H1 (cell line): ENCODE data around the gene TBL2. TPM values are rescaled to one million over a fixed set of nuclear protein-coding genes. Genes with fewer than 3 reads are reported as not detected.

Experiments used
- CTCF ChIA-PET: fragments of 300-600 bp; sonication (Branson Sonifier 250); formaldehyde crosslinking; loops from one replicate; lab custom pipeline; 2021; ENCODE audit not compliant: partially characterized antibody; lab: Charles Lee
- POLR2A ChIA-PET: fragments of 300-600 bp; sonication (Branson Sonifier 250); formaldehyde crosslinking; loops from one replicate; lab custom pipeline; 2021; ENCODE audit warnings: inconsistent platforms; ENCODE audit not compliant: partially characterized antibody; lab: Charles Lee
- DNase-seq, 2 experiments: peaks; one replicate each; pipeline versions ENCODE4 v3.0.0 to v3.0.0-alpha.2; 2010 to 2022; ENCODE audit warnings: low spot score in 2 of 2, low read depth in 1 of 2, mixed read lengths in 1 of 2
- FAIRE-seq: peaks from 2 replicates; lab custom pipeline; 2011; peaks lifted over from hg19 to GRCh38; lab: Jason Lieb, UNC
- H2AFZ ChIP-seq: 2 replicates; pipeline ENCODE4 v1.8.1; 2012; ENCODE audit warnings: low read length, inconsistent platforms
- H2AK5ac ChIP-seq: 2 replicates; pipeline ENCODE4 v1.6.1; 2013; ENCODE audit warnings: low read depth, low read length
- H2BK120ac ChIP-seq: replicated peaks from 2 replicates; pipeline ENCODE3; 2013; ENCODE audit warnings: low read depth, low read length, inconsistent platforms
- H2BK12ac ChIP-seq: 2 replicates; pipeline ENCODE4 v1.6.1; 2013; ENCODE audit warnings: low read depth, low read length
- H2BK15ac ChIP-seq: 2 replicates; pipeline ENCODE4 v1.6.1; 2013; ENCODE audit warnings: low read length
- H2BK20ac ChIP-seq: 2 replicates; pipeline ENCODE4 v1.6.1; 2013; ENCODE audit warnings: low read length
- H2BK5ac ChIP-seq: 2 replicates; pipeline ENCODE4 v1.6.1; 2013; ENCODE audit warnings: low read depth, low read length
- H3K14ac ChIP-seq: 2 replicates; pipeline ENCODE4 v1.6.1; 2013; ENCODE audit warnings: inconsistent platforms; ENCODE audit not compliant: insufficient read length
- H3K18ac ChIP-seq: 2 replicates; pipeline ENCODE4 v1.6.1; 2013; ENCODE audit warnings: low read length; ENCODE audit errors: extremely low read depth
- H3K23ac ChIP-seq: 2 replicates; pipeline ENCODE4 v1.6.1; 2013; ENCODE audit warnings: inconsistent platforms; ENCODE audit not compliant: insufficient read length
- H3K23me2 ChIP-seq: 2 replicates; pipeline ENCODE4 v1.6.1; 2013; ENCODE audit warnings: low read depth, low read length
- H3K27ac ChIP-seq: 2 replicates; pipeline ENCODE4 v1.6.1; 2011; ENCODE audit warnings: low read depth, low read length, inconsistent platforms
- H3K27me3 ChIP-seq, 4 experiments: replicated peaks in 1 of 4; 1 replicate in 1 of 4; 2 replicates in 3 of 4; pipeline versions ENCODE4 v1.6.1 to v1.8.1; 2011 to 2013; ENCODE audit warnings: low read length in 3 of 4, mild to moderate bottlenecking in 3 of 4, inconsistent platforms in 2 of 4, mixed read lengths in 2 of 4, moderate library complexity in 1 of 4; ENCODE audit not compliant: control insufficient read depth in 3 of 4, insufficient read depth in 3 of 4; ENCODE audit errors: extremely low read depth in 1 of 4
- H3K36me3 ChIP-seq, 4 experiments: 2 replicates each; pipeline versions ENCODE4 v1.6.1 to v1.8.1; 2011 to 2013; ENCODE audit warnings: mild to moderate bottlenecking in 4 of 4, low read length in 3 of 4, moderate library complexity in 2 of 4, control low read depth in 1 of 4, inconsistent platforms in 1 of 4; ENCODE audit not compliant: insufficient read depth in 4 of 4, control insufficient read depth in 2 of 4
- H3K4ac ChIP-seq: replicated peaks from 2 replicates; pipeline ENCODE3; 2013; ENCODE audit warnings: low read length, low read depth, mixed read lengths, inconsistent platforms; ENCODE audit not compliant: insufficient read length
- H3K4me1 ChIP-seq, 4 experiments: replicated peaks in 1 of 4; 1 replicate in 1 of 4; 2 replicates in 3 of 4; pipeline versions ENCODE4 v1.6.1 to v1.8.1; 2011 to 2013; ENCODE audit warnings: low read length in 3 of 4, inconsistent platforms in 2 of 4, mixed read lengths in 1 of 4; ENCODE audit not compliant: insufficient read depth in 4 of 4, control insufficient read depth in 3 of 4
- H3K4me2 ChIP-seq, 2 experiments: 2 replicates each; pipeline versions ENCODE4 v1.6.1 to v1.8.1; 2011 to 2013; ENCODE audit warnings: low read depth in 2 of 2, low read length in 2 of 2, control low read depth in 1 of 2, inconsistent platforms in 1 of 2, mild to moderate bottlenecking in 1 of 2; ENCODE audit not compliant: insufficient read depth in 1 of 2
- H3K4me3 ChIP-seq, 4 experiments: fragments of 200-600, 300-600 bp in 1 of 4; sonication (generic), shearing (Covaris generic), sonication (Bioruptor Twin) in 1 of 4; 2 replicates each; pipeline versions ENCODE4 v1.5.1 to v1.8.1; 2011 to 2016; ENCODE audit warnings: low read length in 4 of 4, low read depth in 3 of 4, control low read depth in 2 of 4, inconsistent platforms in 2 of 4, mild to moderate bottlenecking in 2 of 4, mixed read lengths in 1 of 4, moderate library complexity in 1 of 4; ENCODE audit not compliant: insufficient read depth in 2 of 4; ENCODE audit errors: extremely low read depth in 1 of 4
- H3K56ac ChIP-seq: replicated peaks from 2 replicates; pipeline ENCODE3; 2013; ENCODE audit warnings: low read depth, mild to moderate bottlenecking, mixed read lengths, low read length, inconsistent platforms; ENCODE audit not compliant: insufficient read length
- H3K79me1 ChIP-seq: 2 replicates; pipeline ENCODE4 v1.6.1; 2013; ENCODE audit warnings: low read depth, low read length, control low read depth
- H3K79me2 ChIP-seq, 2 experiments: 2 replicates each; pipeline versions ENCODE4 v1.6.1 to v1.8.1; 2012 to 2013; ENCODE audit warnings: low read length in 2 of 2, mild to moderate bottlenecking in 2 of 2, inconsistent platforms in 1 of 2; ENCODE audit not compliant: insufficient read depth in 2 of 2, control insufficient read depth in 1 of 2
- H3K9ac ChIP-seq, 4 experiments: replicated peaks in 1 of 4; 1 replicate in 1 of 4; 2 replicates in 3 of 4; pipeline versions ENCODE4 v1.6.1 to v1.8.1; 2011 to 2013; ENCODE audit warnings: low read depth in 3 of 4, low read length in 3 of 4, control low read depth in 2 of 4, mild to moderate bottlenecking in 2 of 4, moderate library complexity in 2 of 4, inconsistent platforms in 1 of 4; ENCODE audit errors: extremely low read depth in 1 of 4
- H3K9me3 ChIP-seq, 2 experiments: 2 replicates each; pipeline versions ENCODE4 v1.6.1 to v1.8.1; 2012 to 2013; ENCODE audit warnings: mild to moderate bottlenecking in 2 of 2, moderate library complexity in 2 of 2, control low read depth in 1 of 2, inconsistent platforms in 1 of 2, low read depth in 1 of 2, low read length in 1 of 2, mixed read lengths in 1 of 2; ENCODE audit not compliant: insufficient read depth in 2 of 2
- H4K20me1 ChIP-seq, 2 experiments: replicated peaks in 1 of 2; 2 replicates each; pipeline versions ENCODE3 to v1.8.1; 2011 to 2013; ENCODE audit warnings: inconsistent platforms in 2 of 2, low read length in 2 of 2, mild to moderate bottlenecking in 1 of 2; ENCODE audit not compliant: insufficient read depth in 2 of 2, control insufficient read depth in 1 of 2
- H4K5ac ChIP-seq: 2 replicates; pipeline ENCODE4 v1.6.1; 2013; ENCODE audit warnings: low read length, low read depth, mixed read lengths, inconsistent platforms; ENCODE audit not compliant: insufficient read length
- H4K8ac ChIP-seq: 2 replicates; pipeline ENCODE4 v1.8.0; 2013; ENCODE audit warnings: mild to moderate bottlenecking, moderate library complexity, low read length, inconsistent platforms; ENCODE audit not compliant: insufficient read depth; ENCODE audit errors: extremely low read depth
- H4K91ac ChIP-seq: replicated peaks from 2 replicates; pipeline ENCODE3; 2013; ENCODE audit warnings: low read length, mixed read lengths, inconsistent platforms; ENCODE audit not compliant: insufficient read length
- CHD2 ChIP-seq: IDR thresholded peaks from 2 replicates; pipeline ENCODE4 v1.6.1; 2012; ENCODE audit warnings: low read length, improper control_type of control experiment
- CREB1 ChIP-seq: IDR thresholded peaks from 2 replicates; pipeline ENCODE4 v1.6.1; 2012; ENCODE audit warnings: inconsistent platforms
- GTF2F1 ChIP-seq: IDR thresholded peaks from 2 replicates; pipeline ENCODE4 v1.6.1; 2012; ENCODE audit warnings: low read depth, low read length, improper control_type of control experiment, borderline replicate concordance
- RAD21 ChIP-seq, 2 experiments: IDR thresholded peaks in 1 of 2; conservative IDR thresholded peaks in 1 of 2; 2 replicates each; pipeline ENCODE4 v1.6.1; 2011; ENCODE audit warnings: low read depth in 2 of 2, low read length in 2 of 2, improper control_type of control experiment in 1 of 2, inconsistent platforms in 1 of 2, mild to moderate bottlenecking in 1 of 2, moderate library complexity in 1 of 2
- SIN3A ChIP-seq, 2 experiments: IDR thresholded peaks in 1 of 2; conservative IDR thresholded peaks in 1 of 2; 2 replicates each; pipeline ENCODE4 v1.6.1; 2011 to 2012; ENCODE audit warnings: low read length in 2 of 2, improper control_type of control experiment in 1 of 2, low read depth in 1 of 2, mild to moderate bottlenecking in 1 of 2
- SP1 ChIP-seq: IDR thresholded peaks from 2 replicates; pipeline ENCODE4 v1.6.1; 2011; ENCODE audit warnings: low read depth, low read length
- YY1 ChIP-seq: IDR thresholded peaks from 2 replicates; pipeline ENCODE4 v1.6.1; 2011; ENCODE audit warnings: low read depth, mild to moderate bottlenecking, low read length
- WGBS, 2 experiments: shearing (Covaris generic) in 1 of 2; methylation state at CpG; one replicate each; pipeline versions ENCODE4 v1.1.6 to v1.1.7; 2013 to 2015; ENCODE audit warnings: low lambda C conversion rate in 2 of 2, mixed read lengths in 2 of 2, inconsistent platforms in 1 of 2, low coverage in 1 of 2, missing lambda C conversion rate in 1 of 2; ENCODE audit not compliant: insufficient replicate concordance in 2 of 2, insufficient coverage in 1 of 2, insufficient read length in 1 of 2; ENCODE audit errors: extremely low coverage in 1 of 2, missing lambda C conversion rate in 1 of 2; 5-methylcytosine and 5-hydroxymethylcytosine counted together
- polyA plus RNA-seq, 7 experiments: library from polyadenylated mRNA; depleted of rRNA in 3 of 7; stranded (reverse) in 5 of 7; unstranded in 2 of 7; fragments of >200 nt in 5 of 7; fragments of 200-250 nt in 2 of 7; gene quantifications; 1 replicate in 5 of 7; 2 replicates in 1 of 7; 4 replicates in 1 of 7; pipeline versions ENCODE4 v1.2.1 to v1.2.3, GENCODE V29; 2011 to 2013; ENCODE audit warnings: missing spikeins in 2 of 7, mixed read lengths in 2 of 7
- total RNA-seq: library from RNA; stranded (reverse); fragmentation: NEBNext Ultra II Directional; extraction: Animal tissue kit (Norgen Biotek cat#: 25700); gene quantifications from 2 replicates; pipeline ENCODE4 v1.2.1, GENCODE V29; 2021

The TBL2 gene
- total and polyA plus RNA-seq, 2 of the 8 experiments (the other 6 are each of a cell fraction or from before 2014, with no cell fraction given) = 25.8 to 29.7 TPM

DNA sequence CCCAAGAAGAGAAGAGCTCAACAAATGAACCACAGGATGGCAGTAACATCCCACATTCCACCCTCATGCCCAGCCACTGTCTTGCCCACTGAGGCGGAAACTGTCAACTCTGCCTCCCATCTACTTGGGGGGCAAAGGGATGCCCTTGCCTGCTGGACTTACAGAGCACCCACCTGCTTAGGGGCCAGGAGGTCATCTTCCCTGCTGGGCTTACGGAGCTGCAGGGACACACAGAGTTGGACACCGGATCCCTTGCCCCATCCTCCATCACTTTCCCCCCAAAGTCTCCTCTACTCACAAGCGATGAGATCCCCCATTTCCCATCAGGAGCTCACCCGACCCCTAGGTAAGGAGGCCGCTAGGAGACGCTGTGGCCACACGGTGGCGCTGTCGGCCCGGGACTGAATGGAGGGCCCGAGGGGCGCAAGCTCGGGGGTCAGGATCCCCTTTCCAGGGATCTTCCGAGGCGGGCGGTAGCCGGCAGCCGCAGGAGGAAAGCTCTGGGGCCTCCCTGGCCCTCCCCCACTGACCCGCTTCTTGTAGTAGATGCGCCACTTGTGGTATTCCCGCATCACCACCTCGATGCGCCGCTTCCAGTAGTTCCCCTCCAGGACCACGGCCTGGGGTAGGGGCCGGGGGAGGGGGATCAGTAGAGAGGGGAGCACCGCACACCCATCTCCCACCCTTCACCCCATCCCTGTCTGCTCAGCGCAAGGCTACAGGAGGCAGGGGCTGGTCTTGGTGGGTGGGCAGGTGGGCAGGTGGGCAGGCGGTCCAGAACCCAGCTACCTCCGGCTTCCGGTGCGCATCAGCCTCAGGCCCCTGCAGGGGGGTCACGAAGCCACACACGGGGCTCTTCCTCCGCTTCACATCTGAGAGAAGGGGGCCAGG, 28.7 kb upstream of the TBL2 start:
- H2AFZ ChIP-seq = no peak overlapping the region
- H3K23me2 ChIP-seq = no peaks in the 10 kb centered on the region; the same call in 1 of the 2 replicates
- H3K18ac ChIP-seq = no peak overlapping the region; the same call in 1 of the 2 replicates
- no peaks in the 10 kb centered on the region; a peak in 1 of 7 replicates for H3K27me3 ChIP-seq
- no peak overlapping the region for H2BK120ac ChIP-seq
- no peaks in the 10 kb centered on the region for H3K9me3 ChIP-seq
- no peak overlapping the region for H2BK20ac ChIP-seq
- no peak overlapping the region for H3K56ac ChIP-seq
- CTCF ChIA-PET = interaction anchor here (0.6 to 17.4 kb wide), 50 partner anchors 10 to 719 kb away, joined by 3 to 136 read pairs (median 6); partner anchors contain the start of genes ABHD11, BAZ1B, MLXIPL and STX1A
- no peak overlapping the region for H4K8ac ChIP-seq
- H2BK12ac ChIP-seq = no peak overlapping the region
- H3K14ac ChIP-seq = no peak overlapping the region
- POLR2A ChIA-PET = interaction anchor here (0.6 to 4.5 kb wide), 10 partner anchors 9 to 127 kb away, joined by 3 to 20 read pairs (median 4); no protein-coding TSS in a partner anchor
- H2BK15ac ChIP-seq = no peak overlapping the region
- WGBS, 2 experiments = 13% methylated on average over 32 of the region's 36 CpGs; no CpG with 5 or more reads in 1 of the 2 experiments
- no peaks in the 10 kb centered on the region for H3K79me2 ChIP-seq
- no peak overlapping the region for H3K9ac ChIP-seq
- no peak overlapping the region for H4K91ac ChIP-seq
- H3K4me2 ChIP-seq = peak overlapping the region; percentile 2 to 64; a peak in 3 of 4 replicates
- H3K4ac ChIP-seq = no peak overlapping the region
- H4K20me1 ChIP-seq = peaks cover 0 to 9% of the 10 kb centered on the region in 2 experiments
- no peak overlapping the region for H2AK5ac ChIP-seq
- no peaks in the 10 kb centered on the region for H3K36me3 ChIP-seq
- no peaks in the 10 kb centered on the region for H3K79me1 ChIP-seq
- no peak overlapping the region for H4K5ac ChIP-seq
- FAIRE-seq (no peak), DNase-seq (peak in 1 of 2 experiments; percentile 97)
- H3K27ac ChIP-seq = no peak overlapping the region
- peaks cover 0 to 7% (median 4%) of the 10 kb centered on the region in 4 experiments; a peak in 6 of 7 replicates for H3K4me1 ChIP-seq
- no peak overlapping the region for H3K23ac ChIP-seq
- H3K4me3 ChIP-seq = peak overlapping the region in 3 of 4 experiments; percentile 11 to 61 (median 26); a peak in 5 of 8 replicates
- no peak overlapping the region for H2BK5ac ChIP-seq
- TF ChIP-seq CREB1 (peak; percentile 47; the same call in 1 of the 2 replicates), SIN3A (conservative IDR thresholded peaks at IDR 0.05 in 1 of 2, IDR thresholded peaks at IDR 0.05 in 1 of 2; ENCODE audit: low read depth in 1 of 2, low read length in 2 of 2) (peak in 1 of 2 experiments; percentile 34; a peak in 1 of 4 replicates), YY1 (peak; percentile 72; the same call in 1 of the 2 replicates), GTF2F1 (no peak), CHD2 (peak; percentile 20; the same call in 1 of the 2 replicates), RAD21 (IDR thresholded peaks at IDR 0.05 in 1 of 2, conservative IDR thresholded peaks at IDR 0.05 in 1 of 2; ENCODE audit: low read depth in 2 of 2, low read length in 2 of 2) (peak; percentile 96 to 97), SP1 (peak; percentile 50; the same call in 1 of the 2 replicates)
